ENCODE results near the gene ZNF473. TPM values are rescaled to one million over a fixed set of nuclear protein-coding genes. Genes with fewer than 3 reads are reported as not detected.
A peak's percentile ranks its signal among the peaks of the same experiment; 100 is the strongest.

The ZNF473 gene
- total RNA-seq, 1 experiment from 2014 or later: 42.5 TPM

GRCh38 chr19:50002386-50002960 is 23.3 kb upstream of the ZNF473 start:
- in situ Hi-C loops (cut with HindIII; ENCODE audit: low sequenced_read_pairs): no loop called here
- DNase-seq (ENCODE audit: low spot score): peak; percentile 76

- in situ Hi-C loops (cut with HindIII; ENCODE audit: low sequenced_read_pairs): no loop called here
- DNase-seq (ENCODE audit: low spot score): no peak
Observed at GRCh38 chr19:50003254-50003788, 22.5 kb upstream of the ZNF473 start.

- DNase-seq (ENCODE audit: low spot score): peak; percentile 9
- in situ Hi-C loops (cut with HindIII; ENCODE audit: low sequenced_read_pairs): no loop called here
Observed at GRCh38 chr19:50003810-50004419, 21.9 kb upstream of the ZNF473 start.

DNA sequence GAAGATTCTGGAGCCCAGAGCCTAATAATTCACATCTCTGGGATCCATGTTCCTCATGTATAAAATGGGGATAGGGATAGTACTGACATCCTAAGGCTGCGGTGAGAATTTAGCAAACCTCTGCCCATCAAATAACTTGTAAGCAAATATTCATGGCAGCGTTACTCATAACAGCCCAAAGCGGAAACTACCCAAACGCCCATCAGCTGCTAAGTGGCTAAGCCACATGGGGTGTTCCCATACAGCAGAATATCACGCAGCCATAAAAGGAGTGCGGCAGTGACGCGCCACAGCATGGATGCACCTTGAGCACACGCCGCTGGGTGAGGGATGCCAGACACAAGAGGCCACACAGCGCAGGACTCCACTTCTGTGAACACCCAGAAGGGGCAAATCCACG is 20.4 kb upstream of the ZNF473 start:
- DNase-seq (ENCODE audit: low spot score): no peak
- in situ Hi-C loops (cut with HindIII; ENCODE audit: low sequenced_read_pairs): no loop called here

- in situ Hi-C loops (cut with HindIII; ENCODE audit: low sequenced_read_pairs): no loop called here
- no peak for DNase-seq (ENCODE audit: low spot score)
Observed at GRCh38 chr19:50007170-50007569, 18.6 kb upstream of the ZNF473 start.

GRCh38 chr19:50007947-50008346 is 17.9 kb upstream of the ZNF473 start:
- DNase-seq (ENCODE audit: low spot score): no peak
- in situ Hi-C loops (cut with HindIII; ENCODE audit: low sequenced_read_pairs): no loop called here

DNA sequence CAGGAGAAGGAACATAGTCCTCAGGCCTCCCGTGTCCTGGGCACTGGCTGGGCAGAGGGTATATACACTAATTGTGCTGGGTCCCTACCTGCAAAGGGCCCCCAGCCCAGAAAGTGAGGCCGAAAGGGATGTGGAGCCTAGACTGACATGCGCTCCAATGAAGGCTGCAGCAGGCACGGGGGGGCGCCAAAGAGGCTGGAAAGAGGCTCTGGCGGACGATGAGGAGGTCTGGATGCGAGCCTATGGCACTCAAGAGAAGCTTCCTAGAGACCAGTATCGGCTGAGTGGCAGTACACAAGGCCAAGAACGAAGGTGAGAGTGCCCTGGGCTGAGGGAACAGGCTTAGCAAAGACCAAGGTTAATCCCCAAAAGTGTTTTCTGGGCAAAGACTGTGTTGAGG is 17.3 kb upstream of the ZNF473 start:
- in situ Hi-C loops (cut with HindIII; ENCODE audit: low sequenced_read_pairs): no loop called here
- no peak for DNase-seq (ENCODE audit: low spot score)

DNA sequence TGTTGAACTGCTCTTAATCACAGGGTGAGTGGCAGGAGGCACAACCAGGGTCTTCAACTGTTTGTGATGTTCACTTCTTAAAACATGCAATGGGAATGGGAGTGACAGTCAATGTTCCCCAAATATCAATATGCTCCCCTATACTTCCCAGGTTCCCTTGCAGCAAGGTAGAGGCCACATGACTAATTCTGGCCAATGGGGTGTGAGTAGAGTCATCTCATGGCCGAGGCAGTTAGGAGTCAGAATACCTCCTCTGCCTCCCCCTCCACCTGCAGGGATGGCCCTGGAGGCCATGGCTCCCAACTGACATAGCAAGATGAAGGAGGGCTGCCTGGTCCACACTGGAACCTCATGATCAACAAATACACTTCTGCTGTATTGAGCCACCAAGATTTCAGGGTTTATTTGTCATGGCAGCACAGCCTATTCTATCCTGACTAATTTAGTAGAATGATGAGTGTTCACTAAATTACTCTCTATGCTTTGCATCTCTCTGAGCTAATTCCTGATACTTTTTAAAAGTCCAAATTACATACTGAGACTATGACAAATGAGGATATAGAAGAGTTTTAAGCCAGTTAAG is 9.5 kb upstream of the ZNF473 start:
- DNase-seq (ENCODE audit: low spot score): no peak

DNA sequence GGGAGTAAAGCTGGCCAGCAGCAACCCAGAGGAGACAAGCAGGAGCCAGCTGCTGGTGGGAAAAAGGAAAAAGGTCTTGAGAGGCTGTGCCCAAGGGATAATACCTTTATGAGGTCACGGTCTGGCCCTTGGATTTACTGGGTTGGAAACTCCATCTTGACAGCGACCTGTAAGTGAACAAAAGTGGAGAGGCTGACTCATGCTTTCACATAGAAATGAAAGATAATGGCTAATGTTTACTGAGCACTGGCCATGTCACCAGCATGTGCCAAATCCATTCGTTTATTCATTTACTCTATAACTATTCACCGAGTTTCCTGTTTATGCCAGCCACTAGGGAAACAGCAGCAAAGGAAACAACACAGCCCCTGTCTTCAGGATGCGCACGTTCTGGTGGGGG is 5.3 kb upstream of the ZNF473 start:
- DNase-seq (ENCODE audit: low spot score): no peak
- in situ Hi-C loops (cut with HindIII; ENCODE audit: low sequenced_read_pairs): no loop called here

More for the DNA sequence above, 9.5 kb upstream of the ZNF473 start:
- in situ Hi-C loops (cut with HindIII; ENCODE audit: low sequenced_read_pairs): no loop called here

DNA sequence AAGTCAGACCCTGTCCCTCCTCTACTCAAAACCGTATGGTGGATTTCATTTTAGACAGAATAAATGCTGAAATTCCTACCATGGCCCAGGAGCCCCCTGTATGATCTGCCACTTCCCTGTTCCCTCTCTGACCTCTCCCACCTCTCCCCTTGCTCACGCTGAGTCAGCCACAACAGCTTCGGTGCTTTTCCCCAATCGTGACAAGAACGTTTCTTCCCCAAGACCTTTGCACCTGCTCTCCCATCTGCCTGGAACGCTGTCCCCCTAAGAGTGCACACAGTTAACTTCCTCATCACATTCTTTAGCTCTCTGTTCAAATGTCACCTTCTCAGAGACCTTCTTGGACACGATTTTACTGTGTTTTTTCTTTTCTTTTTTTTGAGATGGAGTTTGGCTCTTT is 3.0 kb upstream of the ZNF473 start:
- no peak for DNase-seq (ENCODE audit: low spot score)
- in situ Hi-C loops (cut with HindIII; ENCODE audit: low sequenced_read_pairs): no loop called here

GRCh38 chr19:50024719-50025021 is 1.1 kb upstream of the ZNF473 start:
- in situ Hi-C loops (cut with HindIII; ENCODE audit: low sequenced_read_pairs): no loop called here

GRCh38 chr19:50025022-50025793 is 597 bp upstream of the ZNF473 start, which contains the start of gene VRK3:
Gene VRK3, minus strand, starts transcription at chr19:50025372. Its CDS starts 9,210 bp downstream, at chr19:50016162.
- peak; percentile 100 for DNase-seq (ENCODE audit: low spot score)
- in situ Hi-C loops (cut with HindIII; ENCODE audit: low sequenced_read_pairs): no loop called here

More at GRCh38 chr19:50024719-50025021, 1.1 kb upstream of the ZNF473 start:
- DNase-seq (ENCODE audit: low spot score): no peak

GRCh38 chr19:50026550-50026906 is 723 bp downstream of the ZNF473 start:
- in situ Hi-C loops (cut with HindIII; ENCODE audit: low sequenced_read_pairs): no loop called here
- DNase-seq (ENCODE audit: low spot score): no peak

DNA sequence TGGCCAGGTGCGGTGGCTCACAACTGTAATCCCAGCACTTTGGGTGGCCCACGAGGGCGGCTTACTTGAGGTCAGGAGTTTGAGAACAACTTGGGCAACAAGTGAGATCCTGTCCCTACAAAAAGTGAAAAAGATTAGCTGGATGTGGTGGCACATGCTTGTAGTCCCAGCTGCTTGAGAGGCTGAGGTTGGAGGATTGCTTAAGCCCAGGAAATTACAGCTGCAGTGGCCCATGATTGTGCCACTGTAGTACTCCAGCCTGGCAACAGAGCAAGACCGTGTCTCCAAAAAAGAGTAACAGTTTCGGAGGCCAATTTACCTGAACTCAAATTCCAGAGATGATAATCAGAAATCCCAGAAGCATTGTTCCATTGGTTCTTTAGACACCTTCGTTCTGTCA is 4.4 kb downstream of the ZNF473 start:
- in situ Hi-C loops (cut with HindIII; ENCODE audit: low sequenced_read_pairs): no loop called here
- DNase-seq (ENCODE audit: low spot score): no peak

DNA sequence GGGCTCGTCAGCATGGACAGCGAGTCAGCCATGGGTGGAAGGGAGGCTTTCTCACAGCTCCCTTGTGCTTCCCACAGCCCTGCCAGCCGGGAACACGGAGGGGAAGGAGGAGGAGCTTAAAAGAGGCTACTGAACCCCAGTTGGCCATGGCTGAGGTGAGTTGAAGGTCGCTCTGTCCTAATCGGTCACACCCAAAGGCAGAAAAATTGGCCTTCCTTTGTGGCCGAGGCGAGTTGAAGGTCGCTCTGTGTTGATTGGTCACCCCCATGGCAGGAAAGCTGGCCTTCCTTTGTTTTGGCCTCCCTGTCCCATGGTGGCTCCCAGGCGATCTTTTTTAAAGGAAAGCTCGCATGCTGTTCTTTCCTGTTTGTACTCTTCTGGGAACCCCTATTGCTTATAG is 5.1 kb downstream of the ZNF473 start:
- no peak for DNase-seq (ENCODE audit: low spot score)
- in situ Hi-C loops (cut with HindIII; ENCODE audit: low sequenced_read_pairs): no loop called here

DNA sequence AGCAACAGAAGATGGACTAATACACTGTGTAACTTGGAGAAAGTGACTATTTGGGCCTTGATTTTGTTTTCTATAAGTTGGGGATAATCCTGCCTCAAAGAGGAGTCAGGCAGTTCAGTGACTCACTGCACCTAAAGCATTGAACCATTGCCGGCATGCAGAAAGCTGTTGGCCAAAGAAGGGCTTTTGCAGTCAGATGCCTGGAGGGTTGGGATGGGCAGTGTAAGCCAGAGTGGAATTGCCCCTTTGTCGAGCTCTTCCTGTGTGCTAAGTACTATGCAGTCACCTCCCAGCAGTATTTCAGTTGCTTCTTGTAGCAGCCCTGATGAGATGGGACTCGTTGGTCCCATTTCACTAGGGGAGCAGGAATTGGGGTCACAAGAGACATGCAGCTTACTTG is 11.1 kb downstream of the ZNF473 start:
- in situ Hi-C loops (cut with HindIII; ENCODE audit: low sequenced_read_pairs): no loop called here

DNA sequence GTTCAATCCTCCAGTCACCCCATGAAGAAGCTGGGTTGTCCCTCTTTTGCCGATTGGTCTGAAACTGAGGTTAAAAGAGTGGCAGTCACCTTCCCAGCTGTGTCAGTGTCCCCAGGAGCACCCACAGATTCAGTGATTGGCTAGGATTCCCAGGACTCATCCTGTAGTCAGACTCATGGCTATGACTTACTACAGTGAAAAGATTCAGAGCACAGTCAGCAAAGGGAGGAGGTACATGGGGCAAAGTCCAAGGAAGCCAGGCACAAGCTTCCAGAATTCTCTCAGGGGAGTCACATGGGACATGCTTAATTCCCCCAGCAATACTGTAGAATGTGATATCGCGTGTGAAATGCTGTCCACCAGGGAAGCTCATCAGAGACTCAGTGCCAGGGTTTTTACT is 14.2 kb downstream of the ZNF473 start:
- DNase-seq (ENCODE audit: low spot score): no peak
- in situ Hi-C loops (cut with HindIII; ENCODE audit: low sequenced_read_pairs): no loop called here

More for the DNA sequence above, 11.1 kb downstream of the ZNF473 start:
- no peak for DNase-seq (ENCODE audit: low spot score)

- in situ Hi-C loops (cut with HindIII; ENCODE audit: low sequenced_read_pairs): no loop called here
- no peak for DNase-seq (ENCODE audit: low spot score)
Observed at GRCh38 chr19:50040967-50041366, 15.2 kb downstream of the ZNF473 start.

DNA sequence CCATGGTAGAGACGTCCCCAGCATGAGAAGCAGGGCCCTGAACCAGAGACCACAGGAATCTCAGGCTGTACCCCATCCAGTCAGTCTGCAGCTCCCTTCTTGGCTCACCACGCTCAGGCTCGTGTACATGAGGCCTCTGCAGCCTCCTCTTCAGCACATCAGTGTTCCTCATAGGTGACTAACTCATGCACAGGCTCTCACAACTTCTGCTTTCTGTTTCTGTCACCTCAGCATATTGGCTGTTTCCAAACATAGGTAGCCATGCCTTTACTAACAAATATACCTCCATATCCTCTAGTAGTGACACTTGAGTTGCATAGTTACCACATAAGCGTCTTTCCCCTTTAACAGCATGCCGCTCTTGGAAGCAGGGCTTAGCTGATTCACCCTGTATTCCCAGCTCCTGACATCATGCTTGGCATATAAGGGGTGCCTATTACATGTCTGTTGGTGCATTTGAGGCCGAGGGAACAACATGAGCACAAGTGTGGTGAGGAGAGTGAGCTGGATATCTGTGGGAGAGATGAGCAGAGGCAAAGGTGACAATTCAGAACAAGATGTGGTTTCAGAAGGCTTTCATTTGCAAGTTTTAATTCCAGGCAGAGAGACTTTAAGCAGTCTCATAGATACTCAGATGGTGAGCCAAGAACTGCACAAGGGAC is 16.7 kb downstream of the ZNF473 start:
- DNase-seq (ENCODE audit: low spot score): no peak

DNA sequence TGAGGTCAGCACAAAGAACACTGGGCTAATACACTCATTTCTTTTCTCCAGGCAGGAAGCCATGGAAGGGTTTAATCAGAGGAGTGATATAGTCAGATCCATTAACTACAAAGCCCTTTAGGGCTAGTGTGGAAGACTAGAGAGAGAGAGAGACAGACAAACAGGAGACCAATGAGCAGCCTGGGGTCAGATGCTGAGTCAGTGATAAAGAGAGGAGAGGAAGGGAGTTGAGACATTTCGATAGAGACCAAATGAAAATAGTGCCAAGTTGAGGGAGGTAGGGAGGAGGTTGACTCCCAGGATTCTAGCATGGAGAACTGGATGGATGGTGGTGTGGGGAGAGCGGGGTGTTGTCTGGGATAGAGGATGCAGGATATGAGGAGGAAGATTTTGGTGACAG is 18.2 kb downstream of the ZNF473 start:
- in situ Hi-C loops (cut with HindIII; ENCODE audit: low sequenced_read_pairs): no loop called here
- DNase-seq (ENCODE audit: low spot score): no peak

More for the DNA sequence above, 16.7 kb downstream of the ZNF473 start:
- in situ Hi-C loops (cut with HindIII; ENCODE audit: low sequenced_read_pairs): no loop called here

All from G401 (cell line).